HG03571 (cell line): ENCODE measurements around the gene BRD3.

Experiments
- ATAC-seq: cut with Tn5 transposase; IDR thresholded peaks from one replicate; pipeline ENCODE4 v1.9.1; 2021; ENCODE audit not compliant: unreplicated experiment

Gene BRD3

GRCh38 chr9:134054891-134055811 is 12.7 kb downstream of the BRD3 start:
- ATAC-seq: no peak

- no peak for ATAC-seq
Measured at GRCh38 chr9:134053941-134054761, 13.7 kb downstream of the BRD3 start.

DNA sequence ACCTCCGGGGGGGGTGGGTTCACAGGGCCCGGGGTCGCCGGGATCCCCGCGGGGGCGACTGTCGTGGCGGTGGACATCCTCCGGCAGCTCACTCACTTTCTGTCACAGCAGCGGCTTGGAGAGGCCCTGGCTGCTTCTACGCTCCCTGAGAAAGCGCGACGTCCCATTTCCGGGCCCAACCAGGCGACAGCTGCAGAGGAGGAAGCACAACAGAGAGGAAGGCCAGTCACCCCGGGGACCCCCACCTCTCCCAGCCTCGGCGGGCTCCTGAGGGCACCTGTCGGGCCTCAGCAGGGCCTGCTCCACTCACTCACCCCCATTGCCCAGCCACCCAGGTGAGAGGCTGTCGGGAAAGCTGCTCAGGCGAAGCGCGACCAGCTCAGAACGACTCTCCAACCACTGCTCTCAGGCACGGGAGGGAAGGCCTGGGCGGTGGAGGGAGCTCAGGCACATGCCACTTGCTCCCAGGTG is 14.4 kb downstream of the BRD3 start:
- ATAC-seq: no peak

DNA sequence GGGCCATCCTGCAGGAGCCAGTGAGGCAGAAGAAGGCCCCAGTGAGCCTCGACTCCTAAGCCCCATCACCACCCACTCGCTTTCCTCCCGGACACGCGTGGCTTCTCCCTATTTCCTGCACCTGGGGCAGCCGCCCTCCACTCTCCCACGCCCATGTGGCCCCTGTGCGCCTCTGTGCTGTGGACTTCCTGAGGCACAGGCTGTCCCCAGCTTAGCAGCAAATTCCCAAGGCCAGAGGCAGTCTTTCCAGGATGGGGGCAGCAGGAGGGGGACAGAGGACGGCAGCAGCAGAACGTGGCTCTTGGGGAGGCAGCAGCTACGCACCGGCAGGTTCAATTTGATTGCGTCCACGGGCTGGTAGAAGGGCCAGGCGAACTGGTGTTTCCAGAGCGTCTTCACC is 14.9 kb downstream of the BRD3 start:
- ATAC-seq: no peak

GRCh38 chr9:134052491-134052890 is 15.3 kb downstream of the BRD3 start:
- ATAC-seq: no peak

- ATAC-seq: no peak
Measured at GRCh38 chr9:134051319-134051718, 16.5 kb downstream of the BRD3 start.

- no peak for ATAC-seq
Measured at GRCh38 chr9:134050726-134051125, 17.1 kb downstream of the BRD3 start.

DNA sequence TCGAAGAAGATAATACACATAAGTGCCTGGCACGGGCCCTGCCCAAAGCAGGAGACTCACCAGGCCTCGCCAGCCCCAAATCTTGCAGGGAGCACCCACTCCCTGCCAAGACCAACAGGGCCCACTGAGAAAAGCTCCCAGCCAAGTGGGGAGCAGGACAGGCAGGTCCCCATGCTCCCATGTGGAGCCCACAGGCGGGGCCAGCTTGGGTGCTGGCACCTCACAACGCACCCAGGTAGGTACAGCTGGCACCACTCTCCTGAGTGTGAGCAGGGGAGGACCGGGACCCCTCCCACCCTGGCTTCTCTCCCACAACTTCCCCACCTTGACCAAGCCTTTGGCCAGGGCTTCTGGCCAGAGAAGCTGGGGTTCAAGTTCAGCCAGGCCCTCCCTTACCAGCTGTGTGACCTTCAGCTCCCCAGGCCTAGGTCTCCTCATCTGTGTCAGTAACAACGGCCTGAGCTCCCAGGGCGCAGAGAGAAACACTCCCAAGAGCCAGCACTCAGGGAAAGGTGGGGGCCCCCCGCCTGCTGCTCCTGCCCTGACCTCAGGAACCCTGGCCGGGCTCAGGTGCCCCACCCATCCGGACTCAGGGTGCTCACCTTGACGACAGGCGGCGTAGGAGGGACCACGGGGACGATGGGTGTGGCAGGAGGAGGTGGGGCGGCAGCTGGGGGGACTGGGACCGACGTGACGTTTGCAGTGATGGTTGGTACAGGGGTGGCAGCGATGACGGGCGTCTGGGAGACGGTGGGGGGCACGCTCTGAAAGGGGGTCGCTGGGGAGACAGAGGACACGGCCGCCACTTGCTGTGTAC is 17.8 kb downstream of the BRD3 start:
- no peak for ATAC-seq

GRCh38 chr9:134049236-134049635 is 18.6 kb downstream of the BRD3 start:
- ATAC-seq: no peak

- no peak for ATAC-seq
Measured at GRCh38 chr9:134048582-134048968, 19.3 kb downstream of the BRD3 start.

DNA sequence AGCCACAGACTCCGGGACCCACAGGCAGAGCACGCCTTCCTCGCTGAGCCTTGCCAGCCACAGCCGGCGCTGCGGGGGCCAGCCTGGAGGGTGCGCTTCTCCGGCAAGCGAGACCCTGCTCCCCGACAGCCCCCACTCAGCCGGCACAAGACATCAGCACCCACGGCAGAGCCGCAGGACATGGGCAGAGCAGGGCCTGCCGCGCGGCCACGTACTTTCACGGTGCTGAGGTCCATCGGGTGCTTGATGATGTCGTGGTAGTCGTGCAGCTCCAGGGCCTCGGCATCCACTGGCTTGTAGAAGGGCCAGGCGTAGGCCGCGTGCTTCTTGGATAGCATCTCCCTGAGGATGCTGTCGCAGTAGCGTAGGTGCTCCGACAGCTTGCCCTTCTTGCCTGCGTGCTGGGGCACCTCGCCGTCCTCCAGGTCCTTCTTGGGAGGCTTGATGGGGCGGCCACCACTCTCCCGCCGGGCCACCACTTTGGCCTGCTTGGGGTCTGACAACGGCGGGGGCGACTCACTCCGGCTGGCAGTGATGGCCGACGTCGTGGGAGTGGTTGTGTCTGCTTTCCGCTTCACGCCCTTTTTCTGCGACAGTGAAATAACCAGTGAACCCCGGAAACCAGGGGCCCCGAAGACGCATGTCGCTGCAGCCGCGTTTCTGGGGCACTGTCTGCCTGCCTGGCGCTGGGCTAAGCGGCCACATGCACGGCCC is 19.8 kb downstream of the BRD3 start:
- no peak for ATAC-seq

- no peak for ATAC-seq
Measured at GRCh38 chr9:134046894-134047681, 20.7 kb downstream of the BRD3 start.

DNA sequence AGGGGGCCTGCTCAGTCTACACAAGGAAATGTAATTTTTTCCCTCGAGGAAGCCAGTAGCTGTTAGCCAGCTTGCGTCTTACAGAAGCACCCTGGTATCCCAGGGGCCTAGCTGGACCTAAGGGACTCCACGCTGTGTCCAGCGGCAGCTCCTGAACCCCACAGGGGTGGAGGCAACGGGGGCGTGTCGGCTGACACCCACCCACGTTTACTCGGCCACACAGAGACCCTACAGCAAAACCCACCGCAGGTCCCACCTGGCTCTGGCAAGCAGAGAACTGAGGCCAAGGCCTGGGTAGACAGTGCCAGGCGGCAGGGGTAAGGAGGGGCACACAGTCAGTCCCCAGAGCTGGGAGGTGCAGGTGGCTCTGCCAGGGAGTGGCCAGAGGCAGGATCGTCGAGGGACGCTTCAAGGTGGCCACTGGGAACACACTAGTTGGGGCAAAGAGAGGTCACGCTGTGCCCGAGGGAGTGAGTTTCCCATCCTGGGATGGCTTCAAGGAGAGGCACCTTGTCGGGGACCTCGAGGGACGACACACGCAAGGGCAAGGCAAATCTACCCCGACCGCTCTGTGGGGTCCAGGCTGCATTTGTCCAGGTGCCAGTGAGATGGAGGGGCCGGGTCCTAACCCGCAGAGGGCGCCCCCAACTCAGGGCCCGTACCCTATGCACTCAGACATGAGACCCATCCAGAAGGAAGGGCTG is 21.8 kb downstream of the BRD3 start:
- no peak for ATAC-seq

DNA sequence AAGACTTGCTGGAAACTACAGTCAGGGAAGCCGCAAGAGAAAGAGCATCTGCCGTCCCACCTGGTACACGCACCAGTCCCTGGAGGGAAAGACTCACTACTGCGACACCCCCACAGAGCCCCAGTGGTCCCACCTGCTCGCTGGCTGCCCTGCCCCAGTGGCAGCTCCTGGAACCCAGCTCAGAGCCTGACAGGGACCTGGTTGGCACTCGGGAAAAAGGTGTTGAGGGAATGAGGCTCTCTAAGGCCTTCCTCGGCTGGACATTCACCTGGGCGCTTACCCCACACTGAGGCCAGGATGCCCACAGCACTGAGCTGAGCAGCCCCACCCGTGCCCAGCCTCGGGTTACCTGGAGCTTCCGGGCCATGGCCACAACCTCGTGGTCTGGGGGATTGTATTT is 22.9 kb downstream of the BRD3 start:
- ATAC-seq: no peak

DNA sequence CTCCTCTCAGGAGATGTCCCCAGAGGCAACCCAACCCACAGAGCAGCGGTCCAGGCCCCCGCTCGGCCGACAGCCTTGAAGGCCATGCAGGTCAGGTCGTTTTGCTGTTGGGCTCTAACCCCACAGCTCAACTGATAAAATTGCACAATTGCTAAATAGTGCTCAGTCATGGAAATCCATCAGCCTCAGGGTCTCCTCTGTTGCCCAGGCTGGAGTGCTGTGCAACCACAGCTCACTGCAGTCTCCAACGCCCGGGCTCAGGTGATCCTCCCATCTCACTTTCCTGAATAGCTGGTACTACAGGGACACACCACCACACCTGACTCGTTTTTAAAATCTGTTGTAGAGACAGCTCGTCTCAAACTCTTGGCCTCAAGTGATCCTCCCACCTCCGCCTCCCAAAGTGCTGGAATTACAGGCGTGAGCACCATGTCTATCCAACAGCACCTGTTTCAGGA is 24.3 kb downstream of the BRD3 start:
- ATAC-seq: no peak

DNA sequence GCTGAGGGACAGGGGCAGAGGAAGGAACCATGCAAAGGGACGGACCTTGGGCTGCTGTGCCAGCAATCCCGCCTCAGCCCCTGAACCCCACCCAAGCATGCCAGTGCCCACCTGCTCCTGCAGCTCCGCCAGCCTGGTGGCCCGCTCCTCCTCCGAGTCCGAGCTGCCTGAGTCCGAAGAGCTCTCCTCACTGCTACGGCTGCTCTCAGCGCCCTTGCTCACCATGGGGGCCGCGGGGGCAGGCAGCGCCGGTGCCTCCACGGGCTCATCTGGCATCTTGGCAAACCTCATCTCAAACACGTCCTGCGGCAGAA is 26.2 kb downstream of the BRD3 start:
- no peak for ATAC-seq

GRCh38 chr9:134040781-134041648 is 26.8 kb downstream of the BRD3 start:
- ATAC-seq: no peak

DNA sequence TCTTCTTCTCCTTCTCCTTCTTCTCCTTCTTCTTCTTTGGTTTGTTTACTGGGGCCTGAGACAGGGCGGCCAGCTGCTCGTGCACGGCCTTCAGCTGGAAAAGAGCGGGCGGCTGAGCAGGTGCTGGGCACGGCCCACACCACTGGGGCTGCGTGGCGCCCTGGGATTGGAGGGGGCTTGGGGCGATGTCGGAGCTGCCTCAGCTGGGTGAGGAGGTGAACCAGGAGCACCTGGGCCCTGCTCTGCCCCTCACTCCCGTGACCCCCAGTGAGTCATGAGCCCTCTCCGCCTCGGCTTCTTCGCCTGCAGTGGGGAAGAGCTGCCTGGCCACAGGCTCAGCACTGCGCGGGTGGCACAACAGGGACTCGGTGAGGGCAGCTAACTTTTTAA is 27.7 kb downstream of the BRD3 start:
- ATAC-seq: no peak
